ENCODE measurements around the gene SH2D1B.

GRCh38 chr1:162347281-162347680, 64.7 kb downstream of the SH2D1B start:
- TF ChIP-seq CTCF (conservative IDR thresholded peaks at IDR 0.05; ENCODE audit: low read depth, low read length) (no peak), EZH2 (IDR thresholded peaks at IDR 0.05; ENCODE audit: borderline replicate concordance, low read depth, low read length, poor library complexity, severe bottlenecking) (no peak)
